HCT116 (cell line): ENCODE results near the gene TBC1D14. TPM values are rescaled to one million over a fixed set of nuclear protein-coding genes. Genes with fewer than 3 reads are reported as not detected.

Experiments
- ATAC-seq: fragments of 200-7000 bp; cut with Tn5 transposase; 2 replicates; pipeline ENCODE4 v1.9.1; 2020; ENCODE audit warnings: mild to moderate bottlenecking, moderate library complexity
- BruUV-seq: library from RNA; stranded (reverse); fragments of 400-500 nt; replicated peaks from 2 replicates; lab custom pipeline; 2021; lab: Mats Ljungman, UMichigan
- CTCF ChIA-PET: fragments of 300-600 bp; sonication (Branson Sonifier 250); formaldehyde crosslinking; loops from one replicate; lab custom pipeline; 2021; ENCODE audit warnings: antibody characterized with exemption; lab: Charles Lee
- POLR2A ChIA-PET: fragments of 300-600, 350-600 bp; sonication (Branson Sonifier 250); formaldehyde crosslinking; loops from one replicate; lab custom pipeline; 2021; ENCODE audit warnings: antibody characterized with exemption; lab: Charles Lee
- RAD21 ChIA-PET, 2 experiments: fragments of 300-600 bp; sonication (Branson Sonifier 250); formaldehyde crosslinking; loops; one replicate each; lab custom pipeline; 2023; ENCODE audit warnings: low total read pairs in 2 of 2; ENCODE audit not compliant: uncharacterized antibody in 2 of 2, unreplicated experiment in 2 of 2, low non-redundant PET in 1 of 2; lab: Charles Lee
- DNase-seq: peaks from one replicate; pipeline ENCODE4 v3.0.0-alpha.2; 2010; ENCODE audit warnings: low read depth, low spot score
- H2AFZ ChIP-seq: fragments of 200-600 bp; shearing (Covaris generic), sonication (generic); 2 replicates; pipeline ENCODE4 v1.6.1; 2017; ENCODE audit warnings: low read depth, mixed run types, mixed read lengths, antibody characterized with exemption, low read length; ENCODE audit not compliant: poor library complexity, severe bottlenecking
- H3K27ac ChIP-seq: 2 replicates; pipeline ENCODE4 v1.5.1; 2012; ENCODE audit warnings: low read depth, low read length
- H3K27me3 ChIP-seq: fragments of 200-600 bp; sonication (generic); 2 replicates; pipeline ENCODE4 v1.6.1; 2016; ENCODE audit warnings: mixed run types, low read length, mixed read lengths; ENCODE audit not compliant: insufficient read depth
- H3K36me3 ChIP-seq, 2 experiments: fragments of 200-500 bp in 1 of 2; fragments of 200-600 bp in 1 of 2; sonication (Bioruptor generic) in 1 of 2; sonication (generic) in 1 of 2; 2 replicates each; pipeline versions ENCODE4 v1.5.1 to v1.6.1; 2014 to 2016; ENCODE audit warnings: low read length in 2 of 2, inconsistent platforms in 1 of 2, mixed read lengths in 1 of 2, mixed run types in 1 of 2; ENCODE audit not compliant: insufficient read depth in 2 of 2, control insufficient read depth in 1 of 2
- H3K4me1 ChIP-seq, 2 experiments: fragments of 200-600 bp in 1 of 2; sonication (generic) in 1 of 2; 2 replicates each; pipeline versions ENCODE4 v1.5.1 to v1.6.1; 2012 to 2017; ENCODE audit warnings: low read length in 2 of 2, inconsistent platforms in 1 of 2, mild to moderate bottlenecking in 1 of 2, mixed read lengths in 1 of 2, mixed run types in 1 of 2, moderate library complexity in 1 of 2; ENCODE audit not compliant: insufficient read depth in 2 of 2, control insufficient read depth in 1 of 2
- H3K4me2 ChIP-seq: fragments of 200-600 bp; sonication (generic); 2 replicates; pipeline ENCODE4 v1.6.1; 2017; ENCODE audit warnings: mixed run types, low read length, mixed read lengths
- H3K4me3 ChIP-seq, 2 experiments: fragments of 200-600 bp in 1 of 2; sonication (generic) in 1 of 2; replicated peaks in 1 of 2; 2 replicates each; pipeline ENCODE4 v1.5.1; 2011 to 2016; ENCODE audit warnings: low read length in 2 of 2, control low read depth in 1 of 2, low read depth in 1 of 2, mild to moderate bottlenecking in 1 of 2, mixed read lengths in 1 of 2, mixed run types in 1 of 2
- H3K79me2 ChIP-seq: fragments of 200-600 bp; sonication (generic); 2 replicates; pipeline ENCODE4 v1.6.1; 2017; ENCODE audit warnings: mild to moderate bottlenecking, mixed run types, low read length, moderate library complexity, mixed read lengths; ENCODE audit not compliant: insufficient read depth
- H3K9ac ChIP-seq: fragments of 200-600 bp; sonication (generic); 2 replicates; pipeline ENCODE4 v1.6.1; 2016; ENCODE audit warnings: low read length, mixed read lengths
- H3K9me2 ChIP-seq: fragments of 200-600 bp; sonication (generic), shearing (Covaris generic); 2 replicates; pipeline ENCODE4 v1.6.1; 2017; ENCODE audit warnings: mixed run types, mild to moderate bottlenecking, moderate library complexity; ENCODE audit not compliant: insufficient read depth
- H3K9me3 ChIP-seq, 2 experiments: fragments of 200-500 bp in 1 of 2; fragments of 200-600 bp in 1 of 2; sonication (Bioruptor generic) in 1 of 2; sonication (generic) in 1 of 2; 2 replicates each; pipeline ENCODE4 v1.6.1; 2014 to 2017; ENCODE audit warnings: low read length in 2 of 2, mixed read lengths in 2 of 2, inconsistent platforms in 1 of 2, low read depth in 1 of 2, mild to moderate bottlenecking in 1 of 2, mixed run types in 1 of 2, moderate library complexity in 1 of 2; ENCODE audit not compliant: control insufficient read depth in 1 of 2, insufficient read depth in 1 of 2
- H4K20me1 ChIP-seq: fragments of 200-600 bp; sonication (generic), shearing (Covaris generic); 2 replicates; pipeline ENCODE4 v1.6.1; 2017; ENCODE audit warnings: mixed run types, mild to moderate bottlenecking, moderate library complexity; ENCODE audit not compliant: insufficient read depth
- CEBPB ChIP-seq: IDR thresholded peaks from 2 replicates; pipeline ENCODE4 v1.6.1; 2012; ENCODE audit warnings: low read depth
- ELF1 ChIP-seq: IDR thresholded peaks from 2 replicates; pipeline ENCODE4 v1.6.1; 2012; ENCODE audit warnings: low read depth, borderline replicate concordance
- EZH2 ChIP-seq: fragments of 200-600 bp; sonication (generic); IDR thresholded peaks from 2 replicates; pipeline ENCODE4 v1.6.1; 2017; ENCODE audit warnings: antibody characterized with exemption, mixed run types
- FOSL1 ChIP-seq: IDR thresholded peaks from 2 replicates; pipeline ENCODE4 v1.6.1; 2012; ENCODE audit warnings: low read depth
- JUND ChIP-seq: IDR thresholded peaks from 2 replicates; pipeline ENCODE4 v1.6.1; 2012
- POLR2A ChIP-seq: IDR thresholded peaks from 2 replicates; pipeline ENCODE4 v1.7.0; 2011; ENCODE audit warnings: borderline replicate concordance; ENCODE audit not compliant: insufficient read depth, insufficient read length; ENCODE audit errors: extremely low read depth
- POLR2AphosphoS5 ChIP-seq: IDR thresholded peaks from 2 replicates; pipeline ENCODE4 v1.6.1; 2011; ENCODE audit warnings: mild to moderate bottlenecking, low read depth, low read length, moderate library complexity
- RAD21 ChIP-seq: IDR thresholded peaks from 2 replicates; pipeline ENCODE4 v1.6.1; 2012; ENCODE audit warnings: low read depth, mild to moderate bottlenecking
- SIN3A ChIP-seq: IDR thresholded peaks from 2 replicates; pipeline ENCODE4 v1.6.1; 2012; ENCODE audit warnings: low read depth
- SRF ChIP-seq: IDR thresholded peaks from 2 replicates; pipeline ENCODE4 v1.6.1; 2012; ENCODE audit warnings: low read depth
- YY1 ChIP-seq: IDR thresholded peaks from 2 replicates; pipeline ENCODE4 v1.6.1; 2011; ENCODE audit warnings: low read length, low read depth, moderate library complexity, mild to moderate bottlenecking; ENCODE audit not compliant: insufficient replicate concordance; ENCODE audit errors: extremely low read depth
- ZFX ChIP-seq: fragments of 450-650 bp; IDR thresholded peaks from 2 replicates; pipeline ENCODE4 v1.6.1; 2017
- ZNF274 ChIP-seq: fragments of 200-500 bp; sonication (Bioruptor generic); IDR thresholded peaks from 2 replicates; pipeline ENCODE4 v1.6.1; 2014; ENCODE audit warnings: mild to moderate bottlenecking, low read depth, low read length, inconsistent platforms
- intact Hi-C: fragments of 100-400 bp; cut with micrococcal nuclease; formaldehyde crosslinking; loops from 2 replicates; pipeline ENCODE4 v1.10.0; 2022
- total RNA-seq: library from RNA; stranded (reverse); gene quantifications from one replicate; pipeline ENCODE4 v1.2.1, GENCODE V29; 2021; ENCODE audit not compliant: unreplicated experiment
- TF ChIP-seq, protein P1 (sequence below): IDR thresholded peaks from 2 replicates; pipeline ENCODE4 v1.6.1; 2012
- TF ChIP-seq, protein P2 (sequence below): IDR thresholded peaks from 2 replicates; pipeline ENCODE4 v1.6.1; 2011; ENCODE audit warnings: mild to moderate bottlenecking, low read length, moderate library complexity; ENCODE audit not compliant: insufficient replicate concordance; ENCODE audit errors: extremely low read depth

TBC1D14 gene
- total RNA-seq, 1 experiment from 2014 or later, result 62.9 TPM

DNA sequence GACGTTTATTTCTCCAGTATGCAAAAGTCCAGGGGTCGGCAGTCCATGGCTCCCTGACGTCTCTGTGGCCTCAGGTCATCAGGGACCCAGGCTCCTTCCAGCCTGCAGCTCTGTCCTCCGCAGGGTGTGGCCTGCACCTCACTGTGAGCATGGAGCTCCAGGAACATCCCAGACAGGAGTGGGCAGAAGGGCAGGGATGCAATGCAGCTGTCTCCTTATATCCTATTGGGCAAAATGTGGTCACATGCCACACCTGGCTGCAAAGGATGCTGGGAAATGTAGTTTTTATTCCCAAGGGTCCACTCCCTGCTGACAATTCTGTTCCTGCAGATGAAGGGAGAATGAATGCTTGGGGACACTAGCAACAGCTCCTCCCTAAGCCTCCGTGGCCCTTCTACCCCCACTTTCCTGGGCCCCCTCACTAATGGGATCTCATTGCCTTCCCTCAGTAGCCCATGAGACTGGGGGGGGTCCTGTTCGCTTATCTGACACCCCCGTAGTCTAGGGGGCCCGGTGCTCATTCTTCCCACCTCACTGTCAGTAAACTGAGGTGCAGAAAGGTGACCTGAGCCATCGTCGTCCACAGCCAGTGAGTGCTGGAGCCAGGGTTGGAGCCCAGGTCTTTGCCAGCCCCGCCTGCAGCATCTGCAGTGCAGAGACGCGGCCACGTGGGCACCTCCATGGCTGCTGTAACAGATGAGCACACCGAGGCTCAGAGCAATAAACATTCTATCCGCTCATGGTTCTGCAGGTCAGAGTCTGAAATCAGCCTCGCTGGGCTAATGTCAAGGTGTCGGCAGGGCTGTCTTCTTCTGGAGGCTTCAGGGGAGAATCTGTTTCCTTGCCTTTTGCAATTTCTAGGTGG lies 164.1 kb downstream of the TBC1D14 start:
- RAD21 ChIA-PET, result interaction anchor here in 1 of 2 experiments (0.7 kb wide), 1 partner anchor 165 kb away, joined by 3 read pairs; no protein-coding TSS in a partner anchor
- 0 out of 2 replicates have a peak overlapping the region, but pooled peaks have one; percentile 8 for H3K4me2 ChIP-seq

More for the DNA sequence above, 164.1 kb downstream of the TBC1D14 start:
- Histone ChIP-seq H3K4me3 (no peak overlapping the region), H3K4me1 (peaks cover 5 to 25% of the 10 kb centered on the region in 2 experiments; a peak in 3 of 4 replicates), H3K9me2 (no peaks in the 10 kb centered on the region), H3K27me3 (no peaks in the 10 kb centered on the region), H3K79me2 (no peaks in the 10 kb centered on the region), H3K9me3 (no peaks in the 10 kb centered on the region), H2AFZ (no peak overlapping the region), H3K27ac (no peak overlapping the region), H3K9ac (no peak overlapping the region), H3K36me3 (no peaks in the 10 kb centered on the region), H4K20me1 (no peaks in the 10 kb centered on the region)
- intact Hi-C loops, result loop anchor here (5.0 kb wide), 1 partner anchor 806 kb away; the partner anchor contains the start of gene WFS1
- peak; percentile 65 for DNase-seq
- no TSS peak for BruUV-seq
- ATAC-seq, result peak; percentile 64
- ChIA-PET POLR2A (no interaction called here), CTCF (interaction anchor here (0.9 to 2.1 kb wide), 2 partner anchors 8 to 100 kb away, joined by 3 to 7 read pairs; no protein-coding TSS in a partner anchor)
- TF ChIP-seq ELF1 (no peak), ZNF274 (no peak), ZFX (no peak), SRF (no peak), YY1 (no peak), POLR2AphosphoS5 (no peak), FOSL1 (no peak), CEBPB (no peak), RAD21 (no peak), EZH2 (no peak), POLR2A (no peak), JUND (no peak), SIN3A (no peak)
- TF ChIP-seq, protein P1, sequence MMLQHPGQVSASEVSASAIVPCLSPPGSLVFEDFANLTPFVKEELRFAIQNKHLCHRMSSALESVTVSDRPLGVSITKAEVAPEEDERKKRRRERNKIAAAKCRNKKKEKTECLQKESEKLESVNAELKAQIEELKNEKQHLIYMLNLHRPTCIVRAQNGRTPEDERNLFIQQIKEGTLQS, result no peak
- TF ChIP-seq, protein P2, sequence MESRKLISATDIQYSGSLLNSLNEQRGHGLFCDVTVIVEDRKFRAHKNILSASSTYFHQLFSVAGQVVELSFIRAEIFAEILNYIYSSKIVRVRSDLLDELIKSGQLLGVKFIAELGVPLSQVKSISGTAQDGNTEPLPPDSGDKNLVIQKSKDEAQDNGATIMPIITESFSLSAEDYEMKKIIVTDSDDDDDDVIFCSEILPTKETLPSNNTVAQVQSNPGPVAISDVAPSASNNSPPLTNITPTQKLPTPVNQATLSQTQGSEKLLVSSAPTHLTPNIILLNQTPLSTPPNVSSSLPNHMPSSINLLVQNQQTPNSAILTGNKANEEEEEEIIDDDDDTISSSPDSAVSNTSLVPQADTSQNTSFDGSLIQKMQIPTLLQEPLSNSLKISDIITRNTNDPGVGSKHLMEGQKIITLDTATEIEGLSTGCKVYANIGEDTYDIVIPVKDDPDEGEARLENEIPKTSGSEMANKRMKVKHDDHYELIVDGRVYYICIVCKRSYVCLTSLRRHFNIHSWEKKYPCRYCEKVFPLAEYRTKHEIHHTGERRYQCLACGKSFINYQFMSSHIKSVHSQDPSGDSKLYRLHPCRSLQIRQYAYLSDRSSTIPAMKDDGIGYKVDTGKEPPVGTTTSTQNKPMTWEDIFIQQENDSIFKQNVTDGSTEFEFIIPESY, result no peak
